HL-60 (cell line): ENCODE measurements around the gene CBX4.
A peak's percentile ranks its signal among the peaks of the same experiment; 100 is the strongest.

Source experiments
- DNase-seq, 2 experiments: peaks; one replicate each; pipeline ENCODE4 v3.0.0-alpha.2; 2010 to 2020; ENCODE audit warnings: low read depth in 1 of 2, low spot score in 1 of 2
- H3K27ac ChIP-seq: fragments of 250-450 bp; sonication (Bioruptor Pico); replicated peaks from 2 replicates; pipeline ENCODE4 v1.5.1; 2020; ENCODE audit warnings: mild to moderate bottlenecking, moderate library complexity
- H3K27me3 ChIP-seq: fragments of 250-450 bp; sonication (Bioruptor Pico); 2 replicates; pipeline ENCODE4 v1.5.1; 2021; ENCODE audit warnings: mild to moderate bottlenecking, moderate library complexity; ENCODE audit not compliant: insufficient read depth, poor library complexity, severe bottlenecking
- H3K4me3 ChIP-seq: replicated peaks from 2 replicates; pipeline ENCODE4 v1.5.1; 2011; ENCODE audit warnings: mild to moderate bottlenecking, control low read depth, low read length; ENCODE audit not compliant: insufficient read depth
- CTCF ChIP-seq: IDR thresholded peaks from one replicate; pipeline ENCODE4 v1.5.1; 2011; ENCODE audit warnings: low read length, control low read depth, inconsistent platforms; ENCODE audit not compliant: insufficient read depth
- GABPA ChIP-seq: IDR thresholded peaks from 2 replicates; pipeline ENCODE4 v1.6.1; 2012; ENCODE audit warnings: low read depth
- POLR2AphosphoS5 ChIP-seq: IDR thresholded peaks from 2 replicates; pipeline ENCODE4 v1.6.1; 2012; ENCODE audit warnings: low read depth
- SPI1 ChIP-seq: IDR thresholded peaks from 2 replicates; pipeline ENCODE4 v1.6.1; 2012; ENCODE audit warnings: low read depth, mild to moderate bottlenecking, borderline replicate concordance
- TF ChIP-seq, protein P1 (sequence below): IDR thresholded peaks from 2 replicates; pipeline ENCODE4 v1.6.1; 2012; ENCODE audit warnings: low read depth; ENCODE audit not compliant: insufficient replicate concordance

The CBX4 gene

GRCh38 chr17:79800325-79801155, 38.7 kb downstream of the CBX4 start:
- peak overlapping the region; percentile 25 for H3K4me3 ChIP-seq
- H3K27ac ChIP-seq: no peak overlapping the region
- peaks cover 74% of the 10 kb centered on the region for H3K27me3 ChIP-seq
- DNase-seq: peak in 1 of 2 experiments; percentile 36
- no peak for TF ChIP-seq CTCF
- TF ChIP-seq, protein P1, sequence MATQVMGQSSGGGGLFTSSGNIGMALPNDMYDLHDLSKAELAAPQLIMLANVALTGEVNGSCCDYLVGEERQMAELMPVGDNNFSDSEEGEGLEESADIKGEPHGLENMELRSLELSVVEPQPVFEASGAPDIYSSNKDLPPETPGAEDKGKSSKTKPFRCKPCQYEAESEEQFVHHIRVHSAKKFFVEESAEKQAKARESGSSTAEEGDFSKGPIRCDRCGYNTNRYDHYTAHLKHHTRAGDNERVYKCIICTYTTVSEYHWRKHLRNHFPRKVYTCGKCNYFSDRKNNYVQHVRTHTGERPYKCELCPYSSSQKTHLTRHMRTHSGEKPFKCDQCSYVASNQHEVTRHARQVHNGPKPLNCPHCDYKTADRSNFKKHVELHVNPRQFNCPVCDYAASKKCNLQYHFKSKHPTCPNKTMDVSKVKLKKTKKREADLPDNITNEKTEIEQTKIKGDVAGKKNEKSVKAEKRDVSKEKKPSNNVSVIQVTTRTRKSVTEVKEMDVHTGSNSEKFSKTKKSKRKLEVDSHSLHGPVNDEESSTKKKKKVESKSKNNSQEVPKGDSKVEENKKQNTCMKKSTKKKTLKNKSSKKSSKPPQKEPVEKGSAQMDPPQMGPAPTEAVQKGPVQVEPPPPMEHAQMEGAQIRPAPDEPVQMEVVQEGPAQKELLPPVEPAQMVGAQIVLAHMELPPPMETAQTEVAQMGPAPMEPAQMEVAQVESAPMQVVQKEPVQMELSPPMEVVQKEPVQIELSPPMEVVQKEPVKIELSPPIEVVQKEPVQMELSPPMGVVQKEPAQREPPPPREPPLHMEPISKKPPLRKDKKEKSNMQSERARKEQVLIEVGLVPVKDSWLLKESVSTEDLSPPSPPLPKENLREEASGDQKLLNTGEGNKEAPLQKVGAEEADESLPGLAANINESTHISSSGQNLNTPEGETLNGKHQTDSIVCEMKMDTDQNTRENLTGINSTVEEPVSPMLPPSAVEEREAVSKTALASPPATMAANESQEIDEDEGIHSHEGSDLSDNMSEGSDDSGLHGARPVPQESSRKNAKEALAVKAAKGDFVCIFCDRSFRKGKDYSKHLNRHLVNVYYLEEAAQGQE: no peak

DNA sequence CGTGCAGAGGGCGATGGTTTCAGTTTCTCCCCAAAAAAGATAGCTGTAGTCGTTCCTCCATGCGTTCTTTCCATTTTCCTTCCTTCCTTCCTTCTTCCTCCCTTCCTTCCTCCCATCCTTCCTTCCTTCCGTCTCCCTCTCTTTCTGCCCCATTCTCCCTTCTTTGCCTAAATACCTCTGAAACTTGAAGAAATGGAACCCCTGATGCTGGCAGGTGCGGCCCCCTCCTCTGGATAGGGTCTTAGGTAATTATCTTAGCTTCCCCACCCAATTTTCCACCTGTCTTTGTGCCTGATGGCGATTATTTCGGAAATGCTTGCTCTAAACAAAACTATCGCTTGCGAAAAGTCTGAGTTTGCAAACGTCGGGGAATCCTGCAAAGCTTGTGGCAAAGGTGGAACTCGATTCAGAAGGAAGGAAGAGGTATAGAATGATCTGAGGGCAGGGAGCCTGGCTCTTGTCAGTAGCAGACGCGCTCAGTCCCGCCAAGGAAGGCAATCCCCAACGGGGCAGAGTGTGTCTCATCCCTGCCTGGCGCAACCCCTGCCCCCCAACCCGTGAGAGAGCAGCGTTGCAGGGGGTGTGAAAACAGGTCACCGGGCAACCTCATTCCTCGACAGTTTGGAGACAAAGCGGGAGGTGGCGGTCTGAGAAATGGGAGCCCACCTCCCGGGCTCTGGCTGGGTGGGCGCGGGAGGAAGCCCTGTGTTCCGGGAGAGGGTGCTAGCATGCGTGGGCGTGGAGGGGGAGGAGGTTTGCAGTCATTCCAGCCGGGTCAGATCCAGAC, 39.5 kb downstream of the CBX4 start:
- TF ChIP-seq POLR2AphosphoS5: no peak
- TF ChIP-seq, protein P1: no peak
- TF ChIP-seq GABPA: no peak
- no peak for TF ChIP-seq SPI1
- TF ChIP-seq CTCF: no peak
- Histone ChIP-seq H3K4me3 (no peak overlapping the region), H3K27me3 (peaks cover 66% of the 10 kb centered on the region), H3K27ac (no peak overlapping the region)
- DNase-seq: no peak

GRCh38 chr17:79799174-79799537, 40.1 kb downstream of the CBX4 start:
- DNase-seq: no peak
- Histone ChIP-seq H3K4me3 (no peak overlapping the region), H3K27ac (no peak overlapping the region), H3K27me3 (peaks cover 63% of the 10 kb centered on the region)
- TF ChIP-seq POLR2AphosphoS5: no peak

DNA sequence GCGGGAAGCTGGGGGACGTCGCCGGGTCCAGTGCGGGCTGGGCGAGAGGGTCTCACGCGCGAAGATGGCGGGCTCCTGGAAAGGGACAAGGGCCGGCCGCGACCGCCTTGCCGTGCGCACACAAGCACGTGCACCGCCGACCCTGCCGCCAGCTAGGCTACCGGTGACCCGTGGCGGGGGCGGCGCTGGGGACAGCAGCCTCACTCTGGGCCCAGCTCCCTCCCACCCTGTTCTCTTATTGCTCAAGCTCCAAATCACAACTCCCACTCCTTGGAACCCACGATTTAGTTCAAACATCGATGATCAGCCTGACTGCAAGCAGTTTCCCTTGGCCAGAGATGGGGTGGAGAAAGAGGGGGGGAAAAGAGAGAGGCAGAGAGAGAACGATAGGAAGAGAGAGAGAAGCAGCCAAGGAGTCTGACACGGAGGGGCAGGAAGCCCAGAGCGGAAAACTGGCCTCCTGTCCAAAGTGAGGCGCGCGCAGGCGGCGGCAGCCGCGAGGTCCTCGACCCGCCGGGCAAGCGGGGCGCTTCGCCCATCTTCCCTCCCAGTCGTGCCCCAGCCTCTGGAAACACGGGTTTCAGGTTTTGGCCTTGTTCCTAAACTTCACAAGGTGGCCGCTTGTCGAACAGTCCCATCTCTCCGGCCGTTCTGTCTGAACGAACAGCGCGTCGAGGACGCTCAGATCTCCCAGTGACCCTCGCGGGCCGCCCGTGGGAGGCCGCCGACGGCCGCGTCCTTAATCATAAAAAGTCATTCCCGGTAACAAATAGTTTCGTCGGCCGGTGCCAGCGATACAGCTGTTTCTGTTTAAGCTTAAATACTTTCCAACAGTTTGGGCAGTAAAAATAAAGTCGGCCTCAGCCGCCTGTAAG, 40.7 kb downstream of the CBX4 start:
- peaks cover 57% of the 10 kb centered on the region for H3K27me3 ChIP-seq
- H3K4me3 ChIP-seq: no peak overlapping the region; the same call in 1 of the 2 replicates
- no peak for TF ChIP-seq GABPA
- DNase-seq: no peak
- H3K27ac ChIP-seq: no peak overlapping the region
